SKM-1 treated with dmso at 0.1 percent for 144 hours (cell line): ENCODE data around the gene PRMT3.
"Not testable (repeated sequence)": the region's sequence is repeated elsewhere in the genome, so short reads cannot be mapped to it uniquely, and the experiment has no call there.

Source experiments
- DNase-seq: peaks from one replicate; lab custom pipeline; 2025; ENCODE audit not compliant: unreplicated experiment; lab: John Stamatoyannopoulos, UW

The PRMT3 gene

GRCh38 chr11:20453657-20454316 is 66.3 kb downstream of the PRMT3 start:
- DNase-seq, result no peak

GRCh38 chr11:20457001-20457799 is 69.7 kb downstream of the PRMT3 start:
- DNase-seq, result no peak

DNA sequence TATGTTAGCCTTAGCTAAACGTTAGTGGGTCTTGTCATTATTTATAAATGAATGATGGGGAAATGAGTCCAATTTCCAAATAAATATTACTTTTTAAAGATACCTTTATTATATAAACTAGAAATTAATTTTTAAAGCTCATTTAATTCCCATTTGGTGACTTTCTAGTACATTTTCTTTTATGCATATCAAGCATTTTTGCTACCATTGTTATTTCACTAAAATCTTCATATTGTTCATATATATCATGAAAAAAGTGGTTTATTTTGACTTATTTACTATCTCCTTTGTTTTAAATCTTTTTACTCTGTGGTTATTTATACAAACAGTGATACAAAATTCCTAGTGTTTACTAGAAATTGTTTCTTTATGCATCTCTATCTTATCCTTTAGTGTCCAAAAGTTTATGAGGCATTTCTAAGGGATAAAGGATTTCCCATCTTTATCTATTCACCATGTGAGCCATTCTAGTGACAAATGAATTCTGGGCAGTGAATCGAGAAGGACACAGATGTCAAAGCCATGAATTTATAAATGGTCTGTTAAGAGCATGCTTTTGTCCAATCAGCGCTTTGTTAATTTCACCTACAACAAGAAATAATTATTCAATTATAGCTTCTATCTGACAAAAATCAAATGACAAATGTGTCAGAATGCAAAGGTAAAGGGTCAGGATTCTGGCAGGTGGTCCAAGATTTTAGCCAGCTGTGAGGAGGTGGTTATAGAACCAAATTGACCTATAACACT is 70.6 kb downstream of the PRMT3 start:
- DNase-seq, result no peak

- DNase-seq, result no peak
These were observed 71.6 kb downstream of the PRMT3 start for GRCh38 chr11:20458905-20459632.

- no peak for DNase-seq
These were observed 72.3 kb downstream of the PRMT3 start for GRCh38 chr11:20459865-20460264.

DNA sequence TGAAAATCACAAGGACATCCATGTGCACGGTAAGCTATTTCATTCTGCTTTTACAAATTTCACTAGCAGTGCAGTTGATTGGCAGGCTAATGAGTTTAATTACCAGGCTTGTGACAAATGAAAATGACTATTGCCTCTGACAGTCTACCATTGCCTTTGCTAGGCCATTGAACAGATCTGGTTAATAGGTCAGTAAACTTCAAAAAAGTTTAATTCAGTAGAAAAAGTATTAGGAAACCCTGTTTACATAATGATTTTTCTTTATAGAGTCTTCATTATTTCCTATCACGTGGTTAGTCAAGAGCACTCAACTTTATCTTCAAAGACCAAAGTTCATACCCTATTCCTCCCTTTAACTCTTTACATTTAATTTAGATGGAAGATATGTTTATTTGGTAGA is 77.0 kb downstream of the PRMT3 start:
- DNase-seq, result no peak

DNA sequence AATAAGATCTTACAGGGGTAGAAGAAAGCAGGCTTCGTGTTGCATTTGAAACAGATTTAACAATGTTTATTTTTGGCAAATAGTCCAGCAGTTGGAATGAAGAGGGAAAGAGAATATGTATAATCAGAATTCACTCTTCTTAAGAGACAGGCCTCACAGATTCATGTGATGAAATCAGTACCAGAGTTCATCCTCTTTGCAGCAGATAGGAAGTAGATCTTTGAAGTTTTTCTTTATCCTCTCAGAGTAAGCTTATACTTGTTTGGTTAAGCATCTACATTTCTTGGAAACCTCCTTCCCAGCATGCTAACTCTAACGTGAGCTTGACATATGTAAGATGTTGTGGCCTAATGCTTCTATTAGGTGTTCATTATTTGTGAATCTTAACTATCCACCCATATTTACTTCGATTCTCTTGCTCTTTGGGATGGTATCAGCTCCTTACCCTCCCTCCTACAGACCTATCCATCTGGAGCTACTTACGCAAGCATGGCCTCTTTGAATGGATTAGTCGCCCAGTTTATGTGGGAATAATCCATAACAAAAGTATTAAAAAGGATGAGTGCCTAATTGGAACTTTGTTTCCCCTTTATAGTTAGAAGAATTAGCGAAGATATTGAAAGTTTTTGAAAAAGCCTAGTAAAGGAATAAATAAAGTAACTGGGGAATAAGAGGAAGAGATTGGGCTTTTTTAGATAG is 80.1 kb downstream of the PRMT3 start:
- no peak for DNase-seq

DNA sequence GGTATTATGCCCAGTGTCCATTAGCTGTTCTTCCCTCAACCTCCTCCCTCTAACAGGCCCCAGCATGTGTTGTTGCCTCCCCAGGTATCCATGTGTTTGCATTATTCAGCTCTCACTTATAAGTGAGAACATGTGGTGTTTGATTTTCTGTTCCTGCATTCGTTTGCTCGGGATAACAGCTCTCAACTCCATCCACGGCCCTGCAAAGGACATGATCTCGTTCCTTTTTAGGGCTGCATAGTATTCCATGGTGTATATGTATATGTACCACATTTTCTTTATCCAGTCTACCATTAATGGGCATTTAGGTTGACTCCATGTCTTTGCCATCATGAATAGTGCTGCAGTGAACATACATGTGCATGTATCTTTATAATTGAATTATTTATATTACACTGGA is 82.8 kb downstream of the PRMT3 start:
- DNase-seq, result no peak

DNA sequence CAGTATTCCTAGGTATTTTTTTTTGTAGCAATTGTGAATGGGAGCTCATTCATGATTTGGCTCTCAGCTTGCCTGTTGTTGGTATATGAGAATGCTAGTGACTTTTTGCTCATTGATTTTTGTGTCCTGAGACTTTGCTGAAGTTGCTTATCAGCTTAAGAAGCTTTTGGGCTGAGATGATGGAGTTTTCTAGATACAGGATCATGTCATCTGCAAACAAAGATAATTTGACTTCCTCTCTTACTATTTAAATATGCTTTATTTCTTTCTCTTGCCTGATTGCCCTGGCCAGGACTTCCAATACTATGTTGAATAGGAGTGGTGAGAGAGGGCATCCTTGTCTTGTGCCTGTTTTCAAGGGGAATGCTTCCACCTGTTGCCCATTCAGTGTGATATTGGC is 84.4 kb downstream of the PRMT3 start:
- DNase-seq, result not testable (repeated sequence)

GRCh38 chr11:20474176-20474881 is 86.8 kb downstream of the PRMT3 start:
- DNase-seq, result no peak

DNA sequence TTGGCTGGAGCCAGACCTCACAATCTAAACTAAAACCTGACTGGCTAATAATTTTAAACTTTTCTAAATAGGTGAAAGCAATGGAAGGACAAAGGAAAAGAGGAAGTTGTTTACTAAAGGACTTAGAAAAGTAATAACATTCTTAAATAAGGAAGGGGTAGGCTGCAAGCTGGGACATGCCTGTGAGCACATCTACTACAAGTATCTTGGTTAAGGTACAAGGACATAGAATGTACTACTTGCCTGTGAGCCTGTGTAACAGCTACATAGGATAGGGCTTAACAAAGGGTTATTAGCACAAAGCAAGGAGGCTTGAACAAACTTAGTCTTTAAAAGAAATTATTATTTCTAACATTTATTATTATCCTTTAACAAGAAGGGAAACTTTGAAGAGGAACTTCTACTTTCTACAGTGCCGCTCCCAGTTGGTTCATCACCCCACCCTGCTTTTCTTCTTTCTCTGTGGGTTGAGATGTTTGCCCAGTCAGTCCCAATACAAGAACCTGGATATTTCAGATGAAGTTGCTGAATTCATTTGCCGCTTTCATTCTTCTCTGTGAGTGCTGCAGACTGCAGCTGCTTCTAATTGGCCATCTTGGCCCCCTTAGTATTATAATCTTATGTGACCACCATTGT is 87.5 kb downstream of the PRMT3 start:
- DNase-seq, result peak; percentile 49

DNA sequence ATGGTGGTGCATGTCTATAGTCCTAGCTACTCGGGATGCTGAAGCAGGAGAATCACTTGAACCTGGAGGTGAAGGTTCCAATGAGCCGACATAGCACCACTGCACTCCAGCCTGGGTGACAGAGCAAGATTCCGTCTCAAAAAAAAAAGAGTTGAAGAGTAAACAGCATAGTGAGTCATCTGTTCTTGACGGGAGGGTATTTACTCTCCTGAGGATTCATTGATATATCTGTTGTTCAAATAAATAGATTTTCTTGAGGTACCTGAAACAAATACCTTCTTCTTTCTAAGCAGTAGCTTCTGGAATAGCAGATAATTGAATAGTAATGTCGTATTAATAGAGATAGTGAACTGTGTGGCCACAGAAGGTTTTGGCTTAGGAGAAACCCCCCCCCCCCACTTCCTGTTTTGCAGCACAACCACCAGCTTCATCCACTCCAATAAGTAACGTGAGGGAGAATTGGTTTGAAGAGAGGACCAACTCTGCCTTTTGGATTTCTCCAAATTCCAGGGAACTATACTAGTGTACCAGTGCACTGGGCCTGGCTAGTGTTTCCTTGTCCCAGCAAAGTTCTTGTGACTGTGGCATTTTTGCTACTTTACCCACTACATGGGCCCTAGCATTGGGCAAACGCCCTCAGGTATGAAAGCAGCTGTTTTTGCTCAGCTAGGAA is 90.0 kb downstream of the PRMT3 start:
- no peak for DNase-seq

DNA sequence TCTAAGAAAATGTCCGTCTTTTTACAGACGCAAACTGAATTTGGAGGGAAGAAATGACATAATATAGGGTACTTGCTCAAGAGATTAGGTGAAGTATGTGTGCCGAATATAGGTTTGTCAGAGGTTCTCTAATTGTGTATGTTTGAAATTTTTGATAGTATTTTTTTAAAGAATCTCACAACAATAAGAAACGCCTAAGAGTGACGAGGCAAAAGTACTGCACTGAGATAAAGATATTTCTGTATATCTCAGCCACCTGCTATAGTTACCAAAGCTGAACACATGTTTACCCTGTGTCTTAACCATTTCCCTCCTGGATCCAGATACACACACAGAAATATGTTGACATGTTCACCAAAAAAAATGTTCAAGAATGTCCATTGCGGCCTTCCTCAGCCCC is 92.0 kb downstream of the PRMT3 start:
- DNase-seq, result no peak

DNA sequence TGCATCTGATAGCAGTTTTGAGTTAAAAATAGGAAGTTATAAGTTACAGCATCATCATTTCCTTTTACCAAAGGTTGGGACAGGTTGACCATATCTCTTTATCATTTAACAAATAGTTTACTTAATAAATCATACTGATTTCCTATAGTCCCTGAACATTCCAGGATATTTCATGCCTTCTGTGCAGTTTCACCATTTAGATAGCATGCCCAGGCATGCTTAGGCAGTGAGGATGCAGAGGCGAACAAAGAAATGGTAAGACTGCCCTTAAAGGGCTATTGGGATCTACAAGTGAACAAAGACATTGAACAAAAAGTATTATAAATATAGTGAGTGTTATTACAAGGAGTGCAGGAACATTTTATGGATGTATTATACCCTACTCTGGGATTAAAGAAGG is 96.4 kb downstream of the PRMT3 start:
- no peak for DNase-seq

DNA sequence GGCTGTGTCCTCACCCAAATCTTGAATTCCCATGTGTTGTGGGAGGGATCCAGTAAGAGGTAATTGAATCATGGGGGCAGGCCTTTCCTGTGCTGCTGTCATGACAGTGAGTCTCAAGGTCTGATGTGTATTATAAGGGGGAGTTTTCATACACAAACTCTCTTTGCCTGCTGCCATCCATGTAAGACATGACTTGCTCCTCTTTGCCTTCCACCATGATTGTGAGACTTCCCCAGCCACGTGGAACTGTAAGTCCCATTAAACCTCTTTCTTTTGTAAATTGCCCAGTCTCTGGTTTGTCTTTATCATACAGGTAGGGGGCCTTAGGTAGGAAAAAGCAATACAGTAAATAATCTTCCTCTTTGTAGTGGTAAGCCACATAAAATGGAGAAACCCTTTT is 96.9 kb downstream of the PRMT3 start:
- DNase-seq, result not testable (repeated sequence)

GRCh38 chr11:20488352-20488751 is 100.8 kb downstream of the PRMT3 start:
- no peak for DNase-seq

GRCh38 chr11:20489948-20490347 is 102.4 kb downstream of the PRMT3 start:
- no peak for DNase-seq

DNA sequence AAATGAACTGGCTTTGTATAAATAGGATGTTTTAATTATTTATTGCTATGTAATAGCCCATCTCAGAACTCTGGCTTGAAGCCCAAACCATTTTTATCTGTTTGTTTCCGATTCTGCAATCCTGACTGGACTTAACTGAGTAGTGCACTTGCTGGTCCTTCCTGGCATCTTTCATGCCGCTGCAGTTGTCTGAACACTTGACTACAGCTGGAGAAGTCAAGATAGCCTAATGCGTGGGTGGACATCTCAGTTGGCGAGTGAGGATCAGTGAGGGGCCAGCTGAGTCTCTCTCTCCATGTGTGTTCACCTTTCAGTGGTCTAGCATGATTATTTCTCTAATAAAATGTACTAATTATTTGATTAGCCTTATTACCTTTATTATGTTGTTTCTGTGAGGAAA is 105.8 kb downstream of the PRMT3 start:
- no peak for DNase-seq
